GM10248 (cell line): ENCODE measurements around the gene GABBR2.

Source experiments
- CTCF ChIA-PET: fragments of 300-600 bp; sonication (Branson Sonifier 250); formaldehyde crosslinking; extraction: SDS; loops from one replicate; lab custom pipeline; 2021; ENCODE audit warnings: antibody characterized with exemption; lab: Yijun Ruan, JAX
- POLR2A ChIA-PET: fragments of 350-650 bp; sonication (Branson Sonifier 250); formaldehyde crosslinking; extraction: SDS; loops from one replicate; lab custom pipeline; 2020; ENCODE audit warnings: antibody characterized with exemption; lab: Yijun Ruan, JAX
- DNase-seq: peaks from one replicate; pipeline ENCODE4 v3.0.0; 2012; ENCODE audit errors: extremely low spot score
- TF ChIP-seq, protein P1 (sequence below): IDR thresholded peaks from 2 replicates; pipeline ENCODE4 v1.5.1; 2012; ENCODE audit warnings: mild to moderate bottlenecking, low read depth; ENCODE audit errors: extremely low read depth, missing control alignments, control extremely low read depth

GABBR2 gene

DNA sequence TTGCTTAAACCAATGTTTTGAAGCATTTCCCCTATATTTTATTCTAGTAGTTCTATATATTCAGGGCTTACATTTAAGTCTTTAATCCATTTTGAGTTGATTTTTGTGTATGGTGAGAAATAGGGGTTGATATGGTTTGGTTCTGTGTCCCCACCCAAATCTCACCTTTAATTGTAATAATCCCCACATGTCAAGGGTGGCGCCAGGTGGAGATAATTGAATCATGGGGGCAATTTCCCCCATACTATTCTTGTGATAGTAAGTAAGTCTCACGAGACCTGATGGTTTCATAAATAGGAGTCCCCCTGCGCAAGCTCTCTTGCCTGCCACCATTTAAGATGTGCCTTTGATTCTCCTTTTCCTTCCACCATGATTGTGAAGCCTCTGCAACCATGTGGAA lies 361.1 kb downstream of the GABBR2 start:
- TF ChIP-seq, protein P1, sequence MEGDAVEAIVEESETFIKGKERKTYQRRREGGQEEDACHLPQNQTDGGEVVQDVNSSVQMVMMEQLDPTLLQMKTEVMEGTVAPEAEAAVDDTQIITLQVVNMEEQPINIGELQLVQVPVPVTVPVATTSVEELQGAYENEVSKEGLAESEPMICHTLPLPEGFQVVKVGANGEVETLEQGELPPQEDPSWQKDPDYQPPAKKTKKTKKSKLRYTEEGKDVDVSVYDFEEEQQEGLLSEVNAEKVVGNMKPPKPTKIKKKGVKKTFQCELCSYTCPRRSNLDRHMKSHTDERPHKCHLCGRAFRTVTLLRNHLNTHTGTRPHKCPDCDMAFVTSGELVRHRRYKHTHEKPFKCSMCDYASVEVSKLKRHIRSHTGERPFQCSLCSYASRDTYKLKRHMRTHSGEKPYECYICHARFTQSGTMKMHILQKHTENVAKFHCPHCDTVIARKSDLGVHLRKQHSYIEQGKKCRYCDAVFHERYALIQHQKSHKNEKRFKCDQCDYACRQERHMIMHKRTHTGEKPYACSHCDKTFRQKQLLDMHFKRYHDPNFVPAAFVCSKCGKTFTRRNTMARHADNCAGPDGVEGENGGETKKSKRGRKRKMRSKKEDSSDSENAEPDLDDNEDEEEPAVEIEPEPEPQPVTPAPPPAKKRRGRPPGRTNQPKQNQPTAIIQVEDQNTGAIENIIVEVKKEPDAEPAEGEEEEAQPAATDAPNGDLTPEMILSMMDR = no peak
- ChIA-PET POLR2A (no interaction called here), CTCF (no interaction called here)
- no peak for DNase-seq

DNA sequence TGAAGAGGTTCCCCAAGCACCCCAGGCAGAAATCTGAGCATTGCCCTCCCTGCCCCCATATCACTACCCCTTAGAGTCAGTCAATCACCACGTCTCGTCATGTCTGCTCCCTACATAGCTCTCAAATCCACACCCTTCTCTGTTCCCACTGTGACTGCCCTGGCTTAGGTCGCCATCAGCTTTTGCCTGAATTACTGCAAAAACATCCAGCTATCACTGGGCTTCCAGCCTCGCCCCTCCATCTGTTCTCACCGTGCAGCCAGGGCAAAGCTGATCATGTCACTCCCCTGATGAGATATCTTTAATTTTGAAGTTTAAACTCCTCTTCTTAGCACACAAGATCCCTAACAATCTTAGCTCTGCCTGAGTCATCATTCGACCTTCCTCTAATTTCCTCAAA lies 363.7 kb downstream of the GABBR2 start:
- no peak for DNase-seq
- POLR2A ChIA-PET = no interaction called here
- CTCF ChIA-PET = interaction anchor here (1.5 kb wide), 1 partner anchor 29 kb away, joined by 6 read pairs; no protein-coding TSS in a partner anchor
- TF ChIP-seq, protein P1 = no peak

- ChIA-PET POLR2A (no interaction called here), CTCF (interaction anchor here (1.5 kb wide), 1 partner anchor 29 kb away, joined by 6 read pairs; no protein-coding TSS in a partner anchor)
- DNase-seq = no peak
- TF ChIP-seq, protein P1 = no peak
Measured at GRCh38 chr9:98344581-98344980, 364.2 kb downstream of the GABBR2 start.

DNA sequence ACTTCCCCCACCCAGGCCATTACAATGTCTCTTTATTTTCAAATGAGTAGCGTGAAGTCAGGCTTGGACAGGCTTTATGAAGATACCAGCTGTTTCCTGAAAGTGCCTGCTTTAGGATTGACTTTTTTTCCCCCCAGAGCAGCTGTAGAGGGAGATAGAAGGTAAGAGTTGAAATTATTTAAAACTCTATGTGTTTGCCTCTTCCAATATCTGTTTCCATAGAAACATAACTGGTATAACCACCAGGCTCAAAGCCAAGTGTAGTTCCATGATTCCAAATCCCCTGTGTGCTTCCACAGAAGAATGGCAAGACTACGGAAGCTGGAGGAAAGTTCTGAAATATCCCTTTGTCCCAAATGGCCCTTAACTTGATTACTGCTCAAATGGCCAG lies 365.9 kb downstream of the GABBR2 start:
- ChIA-PET POLR2A (no interaction called here), CTCF (interaction anchor here (1.4 kb wide), 2 partner anchors 8 to 21 kb away, joined by 3 to 4 read pairs; no protein-coding TSS in a partner anchor)
- TF ChIP-seq, protein P1 = no peak
- DNase-seq = no peak

- DNase-seq = peak; percentile 2
- POLR2A ChIA-PET = no interaction called here
- CTCF ChIA-PET = interaction anchor here (1.4 kb wide), 2 partner anchors 9 to 22 kb away, joined by 3 to 4 read pairs; no protein-coding TSS in a partner anchor
- TF ChIP-seq, protein P1 = no peak
Measured at GRCh38 chr9:98342098-98342819, 366.5 kb downstream of the GABBR2 start.

GRCh38 chr9:98341157-98342097 lies 367.3 kb downstream of the GABBR2 start:
- TF ChIP-seq, protein P1 = no peak
- DNase-seq = peak; percentile 1
- POLR2A ChIA-PET = no interaction called here
- CTCF ChIA-PET = interaction anchor here (0.8 to 1.4 kb wide), 2 partner anchors 9 to 26 kb away, joined by 3 read pairs; no protein-coding TSS in a partner anchor
